CD14-positive monocyte (primary cell): ENCODE measurements around the gene SLC24A3. TPM values are rescaled to one million over a fixed set of nuclear protein-coding genes. Genes with fewer than 3 reads are reported as not detected.

Experiments
- DNase-seq, 3 donors: peaks; one replicate each; pipeline ENCODE4 v3.0.0-alpha.2; 2011 to 2022
- H2AFZ ChIP-seq: 2 replicates; pipeline ENCODE4 v1.6.0; 2012; ENCODE audit warnings: mild to moderate bottlenecking, low read depth, low read length, inconsistent platforms; ENCODE audit not compliant: insufficient read depth, poor library complexity, severe bottlenecking
- H3K27ac ChIP-seq, 2 donors: 1 replicate in 1 of 2; 2 replicates in 1 of 2; pipeline ENCODE4 v1.5.1; 2012 to 2013; ENCODE audit warnings: low read length in 2 of 2, control low read depth in 1 of 2, inconsistent platforms in 1 of 2, low read depth in 1 of 2, mild to moderate bottlenecking in 1 of 2
- H3K27me3 ChIP-seq, 2 donors: one replicate each; pipeline versions ENCODE4 v1.6.0 to v1.6.1; 2011 to 2013; ENCODE audit warnings: low read length in 2 of 2; ENCODE audit not compliant: control insufficient read depth in 2 of 2, insufficient read depth in 2 of 2
- H3K36me3 ChIP-seq, 2 donors: replicated peaks in 1 of 2; 1 replicate in 1 of 2; 2 replicates in 1 of 2; pipeline versions ENCODE4 v1.5.1 to v1.6.1; 2012 to 2013; ENCODE audit warnings: low read length in 2 of 2, control low read depth in 1 of 2, inconsistent platforms in 1 of 2, mild to moderate bottlenecking in 1 of 2; ENCODE audit not compliant: insufficient read depth in 2 of 2, control insufficient read depth in 1 of 2
- H3K4me1 ChIP-seq, 2 donors: 1 replicate in 1 of 2; 2 replicates in 1 of 2; pipeline versions ENCODE4 v1.5.1 to v1.6.1; 2012 to 2013; ENCODE audit warnings: low read length in 2 of 2, control low read depth in 1 of 2, inconsistent platforms in 1 of 2, mild to moderate bottlenecking in 1 of 2, moderate library complexity in 1 of 2; ENCODE audit not compliant: insufficient read depth in 2 of 2, control insufficient read depth in 1 of 2
- H3K4me2 ChIP-seq: replicated peaks from 2 replicates; pipeline ENCODE3; 2012; ENCODE audit warnings: low read length, moderate library complexity, mild to moderate bottlenecking; ENCODE audit not compliant: poor library complexity, severe bottlenecking; ENCODE audit errors: extremely low read depth
- H3K4me3 ChIP-seq, 3 experiments: fragments of 200-600 bp in 1 of 3; sonication (generic) in 1 of 3; replicated peaks in 1 of 3; 1 replicate in 2 of 3; 2 replicates in 1 of 3; pipeline ENCODE4 v1.5.1; 2011 to 2013; ENCODE audit warnings: low read length in 3 of 3, mild to moderate bottlenecking in 3 of 3, control low read depth in 2 of 3, low read depth in 2 of 3, inconsistent platforms in 1 of 3, moderate library complexity in 1 of 3
- H3K79me2 ChIP-seq: 2 replicates; pipeline ENCODE4 v1.6.0; 2012; ENCODE audit warnings: mild to moderate bottlenecking, control low read depth, inconsistent platforms, low read length, moderate library complexity; ENCODE audit not compliant: insufficient read depth
- H3K9ac ChIP-seq: 2 replicates; pipeline ENCODE4 v1.6.0; 2017; ENCODE audit warnings: low read length, mild to moderate bottlenecking; ENCODE audit not compliant: insufficient read depth, poor library complexity, severe bottlenecking
- H3K9me3 ChIP-seq, 2 donors: replicated peaks in 1 of 2; 1 replicate in 1 of 2; 2 replicates in 1 of 2; pipeline versions ENCODE4 v1.5.1 to v1.6.1; 2012 to 2013; ENCODE audit warnings: low read length in 2 of 2, control low read depth in 1 of 2; ENCODE audit not compliant: control insufficient read depth in 1 of 2, insufficient read depth in 1 of 2
- H4K20me1 ChIP-seq: 2 replicates; pipeline ENCODE4 v1.6.0; 2012; ENCODE audit warnings: mild to moderate bottlenecking, low read length, control low read depth, moderate library complexity; ENCODE audit not compliant: insufficient read depth
- H3K27ac Mint-ChIP-seq, 7 donors: one replicate each; pipeline ENCODE4 v1.8.0; 2020; ENCODE audit warnings: mild to moderate bottlenecking in 7 of 7, mixed read lengths in 7 of 7, moderate library complexity in 6 of 7, inconsistent platforms in 2 of 7
- H3K27me3 Mint-ChIP-seq, 3 donors: one replicate each; pipeline ENCODE4 v1.8.0; 2021 to 2022; ENCODE audit warnings: low read depth in 3 of 3, mild to moderate bottlenecking in 3 of 3, mixed read lengths in 3 of 3, moderate library complexity in 3 of 3, inconsistent platforms in 1 of 3
- H3K36me3 Mint-ChIP-seq, 2 donors: one replicate each; pipeline ENCODE4 v1.8.0; 2020; ENCODE audit warnings: mixed read lengths in 2 of 2, inconsistent platforms in 1 of 2, mild to moderate bottlenecking in 1 of 2
- H3K4me1 Mint-ChIP-seq: one replicate; pipeline ENCODE4 v1.8.0; 2020; ENCODE audit warnings: mild to moderate bottlenecking, mixed read lengths
- H3K4me3 Mint-ChIP-seq, 2 donors: one replicate each; pipeline ENCODE4 v1.8.0; 2020; ENCODE audit warnings: mild to moderate bottlenecking in 2 of 2, mixed read lengths in 2 of 2, moderate library complexity in 1 of 2
- H3K9me3 Mint-ChIP-seq, 7 donors: one replicate each; pipeline ENCODE4 v1.8.0; 2020 to 2022; ENCODE audit warnings: mixed read lengths in 7 of 7, mild to moderate bottlenecking in 6 of 7, moderate library complexity in 6 of 7, inconsistent platforms in 2 of 7
- WGBS: methylation state at CpG from one replicate; pipeline ENCODE4 v1.1.5; 2013; ENCODE audit warnings: missing lambda C conversion rate; ENCODE audit not compliant: insufficient coverage; 5-methylcytosine and 5-hydroxymethylcytosine counted together
- intact Hi-C, 2 donors: fragments of 100-400 bp; cut with micrococcal nuclease; formaldehyde crosslinking; loops; one replicate each; pipeline versions ENCODE4 v1.15.0 to v1.15.1; 2023
- polyA plus RNA-seq, 3 donors: library from polyadenylated mRNA; depleted of rRNA in 1 of 3; unstranded in 2 of 3; stranded (reverse) in 1 of 3; fragments of 300-500 nt in 2 of 3; fragments of >200 nt in 1 of 3; fragmentation: Illumina TruSeq in 2 of 3; gene quantifications; 1 replicate in 2 of 3; 2 replicates in 1 of 3; pipeline ENCODE4 v1.2.3, GENCODE V29; 2012 to 2021
- TF ChIP-seq, protein P1 (sequence below): fragments of 200-600 bp; IDR thresholded peaks from one replicate; pipeline ENCODE4 v1.8.0; 2022; ENCODE audit warnings: antibody characterized with exemption, mild to moderate bottlenecking

The SLC24A3 gene
- polyA plus RNA-seq, 3 donors, result 0.04 to 0.08 TPM; not detected in 1

GRCh38 chr20:19626896-19627295 is 414.5 kb downstream of the SLC24A3 start:
- H3K27ac Mint-ChIP-seq, result no peak overlapping the region

GRCh38 chr20:19628570-19629134 is 416.2 kb downstream of the SLC24A3 start:
- Mint-ChIP-seq H3K27me3 (peaks cover 0 to 2% (median 0%) of the 10 kb centered on the region in 3 donors), H3K9me3 (peaks cover 0 to 8% (median 3%) of the 10 kb centered on the region in 7 donors), H3K4me3 (no peak overlapping the region), H3K27ac (no peak overlapping the region), H3K4me1 (no peaks in the 10 kb centered on the region), H3K36me3 (no peaks in the 10 kb centered on the region)
- no peaks in the 10 kb centered on the region for H3K79me2 ChIP-seq
- H3K9me3 ChIP-seq, result no peaks in the 10 kb centered on the region
- intact Hi-C loops, result loop anchor here (2.0 to 5.0 kb wide), 2 partner anchors 34 kb away; no protein-coding TSS in a partner anchor
- H3K27ac ChIP-seq, result no peak overlapping the region
- no CpG with 5 or more reads among the region's 2 CpGs for WGBS
- no peak overlapping the region for H2AFZ ChIP-seq
- DNase-seq, result peak; percentile 42 to 69 (median 63)
- H3K27me3 ChIP-seq, result no peaks in the 10 kb centered on the region
- H3K4me3 ChIP-seq, result no peak overlapping the region
- TF ChIP-seq, protein P1, sequence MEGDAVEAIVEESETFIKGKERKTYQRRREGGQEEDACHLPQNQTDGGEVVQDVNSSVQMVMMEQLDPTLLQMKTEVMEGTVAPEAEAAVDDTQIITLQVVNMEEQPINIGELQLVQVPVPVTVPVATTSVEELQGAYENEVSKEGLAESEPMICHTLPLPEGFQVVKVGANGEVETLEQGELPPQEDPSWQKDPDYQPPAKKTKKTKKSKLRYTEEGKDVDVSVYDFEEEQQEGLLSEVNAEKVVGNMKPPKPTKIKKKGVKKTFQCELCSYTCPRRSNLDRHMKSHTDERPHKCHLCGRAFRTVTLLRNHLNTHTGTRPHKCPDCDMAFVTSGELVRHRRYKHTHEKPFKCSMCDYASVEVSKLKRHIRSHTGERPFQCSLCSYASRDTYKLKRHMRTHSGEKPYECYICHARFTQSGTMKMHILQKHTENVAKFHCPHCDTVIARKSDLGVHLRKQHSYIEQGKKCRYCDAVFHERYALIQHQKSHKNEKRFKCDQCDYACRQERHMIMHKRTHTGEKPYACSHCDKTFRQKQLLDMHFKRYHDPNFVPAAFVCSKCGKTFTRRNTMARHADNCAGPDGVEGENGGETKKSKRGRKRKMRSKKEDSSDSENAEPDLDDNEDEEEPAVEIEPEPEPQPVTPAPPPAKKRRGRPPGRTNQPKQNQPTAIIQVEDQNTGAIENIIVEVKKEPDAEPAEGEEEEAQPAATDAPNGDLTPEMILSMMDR, result peak; percentile 83
- no peak overlapping the region for H3K9ac ChIP-seq
- H3K4me2 ChIP-seq, result no peak overlapping the region
- H3K4me1 ChIP-seq, result no peaks in the 10 kb centered on the region
- no peaks in the 10 kb centered on the region for H4K20me1 ChIP-seq
- H3K36me3 ChIP-seq, result no peaks in the 10 kb centered on the region

More at GRCh38 chr20:19626896-19627295, 414.5 kb downstream of the SLC24A3 start:
- Histone ChIP-seq H3K27me3 (no peaks in the 10 kb centered on the region), H2AFZ (no peak overlapping the region), H3K79me2 (no peaks in the 10 kb centered on the region), H3K9me3 (no peaks in the 10 kb centered on the region), H3K27ac (no peak overlapping the region), H3K36me3 (no peaks in the 10 kb centered on the region), H3K4me1 (no peaks in the 10 kb centered on the region), H3K4me3 (no peak overlapping the region), H3K9ac (no peak overlapping the region), H4K20me1 (no peaks in the 10 kb centered on the region), H3K4me2 (no peak overlapping the region)
- H3K4me3 Mint-ChIP-seq, result no peak overlapping the region
- H3K4me1 Mint-ChIP-seq, result no peaks in the 10 kb centered on the region
- DNase-seq, result no peak
- intact Hi-C loops, result loop anchor here in 1 of 2 donors (5.0 kb wide), 1 partner anchor 35 kb away; no protein-coding TSS in a partner anchor
- peaks cover 0 to 10% (median 4%) of the 10 kb centered on the region in 7 donors for H3K9me3 Mint-ChIP-seq
- TF ChIP-seq, protein P1, result no peak
- H3K36me3 Mint-ChIP-seq, result no peaks in the 10 kb centered on the region
- peaks cover 0 to 2% (median 0%) of the 10 kb centered on the region in 3 donors for H3K27me3 Mint-ChIP-seq
- no CpG with 5 or more reads among the region's 5 CpGs for whole genome bisulfite sequencing
